SK-N-SH (cell line): ENCODE results near the gene E2F4. TPM values are rescaled to one million over a fixed set of nuclear protein-coding genes. Genes with fewer than 3 reads are reported as not detected.

Source experiments
- CTCF ChIA-PET: fragments of 300-600, 350-600 bp; formaldehyde crosslinking; extraction: SDS; loops from one replicate; lab custom pipeline; 2021; lab: Yijun Ruan, JAX
- POLR2A ChIA-PET: fragments of 350-600 bp; sonication (Branson Sonifier 250); formaldehyde crosslinking; extraction: SDS; loops from one replicate; lab custom pipeline; 2020; ENCODE audit warnings: antibody characterized with exemption, inconsistent platforms; lab: Yijun Ruan, JAX
- DNase-seq: peaks from one replicate; pipeline ENCODE4 v3.0.0; 2012
- H2AFZ ChIP-seq: fragments of 200-600 bp; sonication (generic); 2 replicates; pipeline ENCODE4 v1.8.1; 2016; ENCODE audit warnings: antibody characterized with exemption, mild to moderate bottlenecking, low read depth
- H3F3A ChIP-seq: fragments of 200-600 bp; sonication (generic); replicated peaks from 2 replicates; pipeline ENCODE3; 2016; ENCODE audit warnings: antibody characterized with exemption, mild to moderate bottlenecking; ENCODE audit not compliant: insufficient read depth
- H3K27ac ChIP-seq, 2 experiments: fragments of 200-500 bp in 1 of 2; fragments of 200-600 bp in 1 of 2; sonication (Bioruptor generic) in 1 of 2; sonication (generic), shearing (Covaris generic) in 1 of 2; 2 replicates each; pipeline versions ENCODE4 v1.5.1 to v1.6.1; 2014 to 2016; ENCODE audit warnings: low read depth in 2 of 2, inconsistent platforms in 1 of 2, low read length in 1 of 2, mild to moderate bottlenecking in 1 of 2, mixed read lengths in 1 of 2
- H3K27me3 ChIP-seq: fragments of 200-600 bp; sonication (generic), shearing (Covaris generic); 2 replicates; pipeline ENCODE4 v1.6.1; 2016; ENCODE audit warnings: mixed run types; ENCODE audit not compliant: insufficient read depth
- H3K36me3 ChIP-seq, 2 experiments: fragments of 200-500 bp in 1 of 2; fragments of 200-600 bp in 1 of 2; sonication (Bioruptor generic) in 1 of 2; sonication (generic) in 1 of 2; replicated peaks in 1 of 2; 2 replicates each; pipeline versions ENCODE3 to v1.5.1; 2014 to 2016; ENCODE audit warnings: low read length in 1 of 2, mild to moderate bottlenecking in 1 of 2; ENCODE audit not compliant: insufficient read depth in 2 of 2, control insufficient read depth in 1 of 2
- H3K4me1 ChIP-seq, 2 experiments: fragments of 200-500 bp in 1 of 2; fragments of 200-600 bp in 1 of 2; sonication (Bioruptor generic) in 1 of 2; sonication (generic), shearing (Covaris generic) in 1 of 2; 2 replicates each; pipeline versions ENCODE4 v1.5.1 to v1.6.1; 2014 to 2016; ENCODE audit warnings: low read depth in 1 of 2, low read length in 1 of 2, mixed run types in 1 of 2; ENCODE audit not compliant: insufficient read depth in 2 of 2, control insufficient read depth in 1 of 2
- H3K4me2 ChIP-seq: fragments of 200-600 bp; sonication (generic), shearing (Covaris generic); 2 replicates; pipeline ENCODE4 v1.6.1; 2017; ENCODE audit warnings: mixed run types
- H3K4me3 ChIP-seq, 2 experiments: fragments of 200-500 bp in 1 of 2; fragments of 200-600 bp in 1 of 2; sonication (Bioruptor generic) in 1 of 2; sonication (generic), shearing (Covaris generic) in 1 of 2; 2 replicates each; pipeline versions ENCODE4 v1.5.1 to v1.8.1; 2014 to 2016; ENCODE audit warnings: low read depth in 2 of 2, inconsistent platforms in 1 of 2, low read length in 1 of 2, mild to moderate bottlenecking in 1 of 2, mixed read lengths in 1 of 2, moderate library complexity in 1 of 2
- H3K79me2 ChIP-seq: fragments of 200-600 bp; sonication (generic); 2 replicates; pipeline ENCODE4 v1.8.1; 2017; ENCODE audit warnings: mild to moderate bottlenecking; ENCODE audit not compliant: insufficient read depth
- H3K9ac ChIP-seq: fragments of 200-600 bp; sonication (generic); 2 replicates; pipeline ENCODE4 v1.6.1; 2017; ENCODE audit warnings: mixed run types
- H3K9me2 ChIP-seq: fragments of 200-600 bp; sonication (generic); 2 replicates; pipeline ENCODE4 v1.6.1; 2017; ENCODE audit warnings: mixed run types
- H3K9me3 ChIP-seq: fragments of 200-600 bp; sonication (generic); 2 replicates; pipeline ENCODE4 v1.6.1; 2017; ENCODE audit warnings: mixed run types, mild to moderate bottlenecking, moderate library complexity
- H4K20me1 ChIP-seq: fragments of 200-600 bp; sonication (generic); 2 replicates; pipeline ENCODE4 v1.6.1; 2017; ENCODE audit warnings: mild to moderate bottlenecking, mixed run types; ENCODE audit not compliant: insufficient read depth
- EP300 ChIP-seq, 2 experiments: IDR thresholded peaks; 2 replicates each; pipeline versions ENCODE4 v1.4.0 to v1.6.1; 2012; ENCODE audit warnings: borderline replicate concordance in 1 of 2, low read depth in 1 of 2, low read length in 1 of 2
- EZH2phosphoT487 ChIP-seq: fragments of 200-600 bp; sonication (generic); IDR thresholded peaks from 2 replicates; pipeline ENCODE4 v1.6.1; 2017; ENCODE audit warnings: low read depth, mixed run types, mild to moderate bottlenecking, antibody characterized with exemption, moderate library complexity, borderline replicate concordance
- JUND ChIP-seq: IDR thresholded peaks from 2 replicates; pipeline ENCODE4 v1.4.0; 2012
- MAX ChIP-seq: IDR thresholded peaks from 2 replicates; pipeline ENCODE4 v1.4.0; 2012; ENCODE audit warnings: low read depth
- MEF2A ChIP-seq: IDR thresholded peaks from 2 replicates; pipeline ENCODE4 v1.4.0; 2012; ENCODE audit warnings: low read depth, borderline replicate concordance
- MXI1 ChIP-seq: IDR thresholded peaks from 2 replicates; pipeline ENCODE4 v1.6.1; 2012; ENCODE audit warnings: mild to moderate bottlenecking, low read depth, low read length, improper control_type of control experiment
- PBX3 ChIP-seq: IDR thresholded peaks from 2 replicates; pipeline ENCODE4; 2012
- REST ChIP-seq: IDR thresholded peaks from 2 replicates; pipeline ENCODE4 v1.6.1; 2012; ENCODE audit warnings: mild to moderate bottlenecking, low read depth, low read length, moderate library complexity
- SMC3 ChIP-seq: IDR thresholded peaks from 2 replicates; pipeline ENCODE4 v1.6.1; 2012; ENCODE audit warnings: low read depth, low read length, improper control_type of control experiment
- TAF1 ChIP-seq: IDR thresholded peaks from 2 replicates; pipeline ENCODE4 v1.6.1; 2012; ENCODE audit warnings: low read depth, mild to moderate bottlenecking, low read length, moderate library complexity, borderline replicate concordance
- YY1 ChIP-seq: IDR thresholded peaks from 2 replicates; pipeline ENCODE4 v1.4.0; 2012; ENCODE audit warnings: low read depth, mild to moderate bottlenecking
- ZBTB33 ChIP-seq: IDR thresholded peaks from 2 replicates; pipeline ENCODE4 v1.4.0; 2012; ENCODE audit warnings: low read depth, borderline replicate concordance
- WGBS: methylation state at CpG from one replicate; pipeline ENCODE4 v1.1.6; 2017; ENCODE audit warnings: low lambda C conversion rate; 5-methylcytosine and 5-hydroxymethylcytosine counted together
- polyA plus RNA-seq, 3 experiments: library from polyadenylated mRNA; depleted of rRNA; stranded (reverse); fragments of >200 nt; gene quantifications; 2 replicates each; pipeline ENCODE4 v1.2.3, GENCODE V29; 2012

The E2F4 gene
- polyA plus RNA-seq, 1 of the 3 experiments (the other 2 are of a cell fraction): 168 TPM

- CTCF ChIA-PET: interaction anchor here (1.0 kb wide), 1 partner anchor 305 kb away, joined by 4 read pairs; no protein-coding TSS in a partner anchor
- Histone ChIP-seq H3K4me1 (no peaks in the 10 kb centered on the region; a peak in 1 of 4 replicates), H3K4me3 (no peak overlapping the region)
- no peak for DNase-seq
- 100% methylated on average over 1 of the region's 8 CpGs for WGBS
- TF ChIP-seq MXI1 (no peak), JUND (no peak), EP300 (IDR thresholded peaks at IDR 0.05; ENCODE audit: borderline replicate concordance in 1 of 2, low read depth in 1 of 2, low read length in 1 of 2) (no peak), MEF2A (no peak), TAF1 (no peak), SMC3 (no peak), MAX (no peak), ZBTB33 (no peak), REST (no peak), EZH2phosphoT487 (no peak), PBX3 (no peak), YY1 (no peak)
- TF ChIP-seq, all 33 proteins: peak for 0
- H3F3A ChIP-seq: peaks cover 24% of the 10 kb centered on the region
- no peaks in the 10 kb centered on the region for H3K27me3 ChIP-seq
- H3K79me2 ChIP-seq: peaks cover 12% of the 10 kb centered on the region; the same call in 1 of the 2 replicates
- no peaks in the 10 kb centered on the region for H3K9me2 ChIP-seq
- no peak overlapping the region for H3K4me2 ChIP-seq
- H4K20me1 ChIP-seq: no peaks in the 10 kb centered on the region
- peaks cover 25 to 74% of the 10 kb centered on the region in 2 experiments for H3K36me3 ChIP-seq
- no peaks in the 10 kb centered on the region for H3K9me3 ChIP-seq
- no peak overlapping the region for H2AFZ ChIP-seq
- no peak overlapping the region for H3K27ac ChIP-seq
- POLR2A ChIA-PET: interaction anchor here (1.4 kb wide), 1 partner anchor 8 kb away, joined by 4 read pairs; no protein-coding TSS in a partner anchor
- H3K9ac ChIP-seq: no peak overlapping the region
Measured at GRCh38 chr16:67200491-67200890, 8.5 kb downstream of the E2F4 start.
